ENCODE data around the gene DOCK2.

Gene DOCK2

DNA sequence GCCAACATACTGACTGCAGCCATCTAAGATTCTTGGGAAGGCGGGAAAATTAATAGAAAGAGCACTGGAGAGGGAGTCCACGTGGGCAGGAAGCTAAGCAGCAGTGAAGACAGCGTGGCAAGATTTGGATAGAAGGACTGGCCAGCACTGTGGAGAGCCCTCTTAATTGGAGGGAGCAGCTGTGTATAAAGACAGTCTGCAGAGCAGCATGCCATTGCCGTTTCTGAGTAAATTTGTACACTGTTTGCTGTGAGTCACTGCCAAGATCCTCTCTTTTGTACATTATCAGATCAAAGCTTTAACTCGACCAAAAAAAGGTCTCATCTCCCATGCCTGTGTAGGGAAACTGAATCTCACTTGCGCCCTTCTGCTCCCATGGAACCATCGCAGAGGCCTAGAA, 297.9 kb downstream of the DOCK2 start:
- no peak for TF ChIP-seq TAF1 (IDR thresholded peaks at IDR 0.05; ENCODE audit: borderline replicate concordance, insufficient read depth, low read length)
- TF ChIP-seq SIN3A (IDR thresholded peaks at IDR 0.05; ENCODE audit: borderline replicate concordance, insufficient read depth, low read length) = no peak
- no peak for TF ChIP-seq FOXP2 (optimal IDR thresholded peaks at IDR 0.05; ENCODE audit: borderline replicate concordance, extremely low read depth, extremely low read length, insufficient read depth)

DNA sequence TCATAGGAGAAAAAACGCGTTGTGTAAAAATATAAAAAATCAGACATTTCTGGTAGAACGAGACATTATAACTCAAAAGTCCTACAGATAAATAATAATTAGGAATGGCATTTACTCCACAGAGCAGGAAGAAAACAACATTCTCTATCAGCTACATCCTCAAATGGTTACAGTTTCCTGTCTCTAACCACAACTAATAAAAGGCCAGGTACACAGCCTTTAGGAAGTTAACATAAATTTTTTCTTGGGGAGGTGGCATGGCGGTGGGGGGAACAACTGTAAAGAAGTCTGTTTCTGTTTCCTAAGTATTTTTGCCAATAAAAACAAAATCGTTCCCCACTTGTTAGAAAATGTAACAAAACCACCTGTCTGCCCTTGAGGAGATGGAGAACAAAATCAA, 298.7 kb downstream of the DOCK2 start:
- TF ChIP-seq, protein P1, sequence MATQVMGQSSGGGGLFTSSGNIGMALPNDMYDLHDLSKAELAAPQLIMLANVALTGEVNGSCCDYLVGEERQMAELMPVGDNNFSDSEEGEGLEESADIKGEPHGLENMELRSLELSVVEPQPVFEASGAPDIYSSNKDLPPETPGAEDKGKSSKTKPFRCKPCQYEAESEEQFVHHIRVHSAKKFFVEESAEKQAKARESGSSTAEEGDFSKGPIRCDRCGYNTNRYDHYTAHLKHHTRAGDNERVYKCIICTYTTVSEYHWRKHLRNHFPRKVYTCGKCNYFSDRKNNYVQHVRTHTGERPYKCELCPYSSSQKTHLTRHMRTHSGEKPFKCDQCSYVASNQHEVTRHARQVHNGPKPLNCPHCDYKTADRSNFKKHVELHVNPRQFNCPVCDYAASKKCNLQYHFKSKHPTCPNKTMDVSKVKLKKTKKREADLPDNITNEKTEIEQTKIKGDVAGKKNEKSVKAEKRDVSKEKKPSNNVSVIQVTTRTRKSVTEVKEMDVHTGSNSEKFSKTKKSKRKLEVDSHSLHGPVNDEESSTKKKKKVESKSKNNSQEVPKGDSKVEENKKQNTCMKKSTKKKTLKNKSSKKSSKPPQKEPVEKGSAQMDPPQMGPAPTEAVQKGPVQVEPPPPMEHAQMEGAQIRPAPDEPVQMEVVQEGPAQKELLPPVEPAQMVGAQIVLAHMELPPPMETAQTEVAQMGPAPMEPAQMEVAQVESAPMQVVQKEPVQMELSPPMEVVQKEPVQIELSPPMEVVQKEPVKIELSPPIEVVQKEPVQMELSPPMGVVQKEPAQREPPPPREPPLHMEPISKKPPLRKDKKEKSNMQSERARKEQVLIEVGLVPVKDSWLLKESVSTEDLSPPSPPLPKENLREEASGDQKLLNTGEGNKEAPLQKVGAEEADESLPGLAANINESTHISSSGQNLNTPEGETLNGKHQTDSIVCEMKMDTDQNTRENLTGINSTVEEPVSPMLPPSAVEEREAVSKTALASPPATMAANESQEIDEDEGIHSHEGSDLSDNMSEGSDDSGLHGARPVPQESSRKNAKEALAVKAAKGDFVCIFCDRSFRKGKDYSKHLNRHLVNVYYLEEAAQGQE (IDR thresholded peaks at IDR 0.05; ENCODE audit: insufficient read depth in 1 of 2, low read depth in 2 of 2, low read length in 2 of 2) = no peak
- TF ChIP-seq TAF1 (IDR thresholded peaks at IDR 0.05; ENCODE audit: borderline replicate concordance, insufficient read depth, low read length) (no peak), POLR2AphosphoS5 (IDR thresholded peaks at IDR 0.05; ENCODE audit: low read depth, low read length) (no peak), FOXP2 (optimal IDR thresholded peaks at IDR 0.05; ENCODE audit: borderline replicate concordance, extremely low read depth, extremely low read length, insufficient read depth) (no peak), SIN3A (IDR thresholded peaks at IDR 0.05; ENCODE audit: borderline replicate concordance, insufficient read depth, low read length) (no peak)

- TF ChIP-seq POLR2AphosphoS5 (IDR thresholded peaks at IDR 0.05; ENCODE audit: low read depth, low read length) (no peak), TAF1 (IDR thresholded peaks at IDR 0.05; ENCODE audit: borderline replicate concordance, insufficient read depth, low read length) (no peak), FOXP2 (optimal IDR thresholded peaks at IDR 0.05; ENCODE audit: borderline replicate concordance, extremely low read depth, extremely low read length, insufficient read depth) (no peak), SIN3A (IDR thresholded peaks at IDR 0.05; ENCODE audit: borderline replicate concordance, insufficient read depth, low read length) (no peak)
- TF ChIP-seq, protein P1 (IDR thresholded peaks at IDR 0.05; ENCODE audit: insufficient read depth in 1 of 2, low read depth in 2 of 2, low read length in 2 of 2) = no peak
These were observed 301.4 kb downstream of the DOCK2 start for GRCh38 chr5:169938439-169938838.

GRCh38 chr5:169939731-169940130, 302.7 kb downstream of the DOCK2 start:
- no peak for TF ChIP-seq FOXP2 (optimal IDR thresholded peaks at IDR 0.05; ENCODE audit: borderline replicate concordance, extremely low read depth, extremely low read length, insufficient read depth)
- no peak for TF ChIP-seq TAF1 (IDR thresholded peaks at IDR 0.05; ENCODE audit: borderline replicate concordance, insufficient read depth, low read length)
- TF ChIP-seq, protein P1 (IDR thresholded peaks at IDR 0.05; ENCODE audit: insufficient read depth in 1 of 2, low read depth in 2 of 2, low read length in 2 of 2) = no peak

GRCh38 chr5:169941542-169941941, 304.5 kb downstream of the DOCK2 start:
- TF ChIP-seq POLR2AphosphoS5 (IDR thresholded peaks at IDR 0.05; ENCODE audit: low read depth, low read length) (no peak), SIN3A (IDR thresholded peaks at IDR 0.05; ENCODE audit: borderline replicate concordance, insufficient read depth, low read length) (no peak), FOXP2 (optimal IDR thresholded peaks at IDR 0.05; ENCODE audit: borderline replicate concordance, extremely low read depth, extremely low read length, insufficient read depth) (no peak), TAF1 (IDR thresholded peaks at IDR 0.05; ENCODE audit: borderline replicate concordance, insufficient read depth, low read length) (no peak)
- TF ChIP-seq, protein P1 (IDR thresholded peaks at IDR 0.05; ENCODE audit: insufficient read depth in 1 of 2, low read depth in 2 of 2, low read length in 2 of 2) = no peak
